ENCODE measurements around the gene CFAP100. TPM values are rescaled to one million over a fixed set of nuclear protein-coding genes. Genes with fewer than 3 reads are reported as not detected.

CFAP100 gene
- total RNA-seq, 1 donor from 2014 or later, result not detected

DNA sequence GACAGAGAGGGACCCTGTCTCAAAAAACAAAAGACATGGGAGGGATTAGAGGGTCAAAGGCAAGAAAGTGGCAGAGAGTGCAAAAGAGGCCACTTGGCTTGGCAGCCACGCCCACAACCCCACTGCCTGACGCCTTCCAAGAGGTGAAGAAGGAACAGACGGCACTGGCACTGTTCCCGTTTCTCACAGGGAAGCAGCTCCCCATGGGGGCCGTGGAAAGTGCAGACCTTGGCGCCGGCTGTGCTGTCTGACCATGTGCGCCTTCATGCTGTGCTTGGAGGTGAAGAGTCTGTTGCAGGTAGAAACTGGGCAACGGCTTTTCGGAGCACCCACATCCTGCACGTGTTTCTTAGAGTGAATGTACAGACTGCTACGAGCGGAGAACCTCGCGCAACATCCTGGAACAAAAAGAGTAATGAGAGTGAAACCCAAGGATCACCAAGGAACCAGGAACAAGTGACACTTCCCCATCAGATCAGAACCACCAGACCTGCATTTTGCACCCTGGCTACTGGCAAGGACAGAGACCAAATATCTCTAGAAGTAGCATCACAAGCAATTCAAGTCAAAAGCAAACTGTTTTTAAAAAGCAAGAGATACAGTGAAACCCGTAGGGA lies 71.3 kb downstream of the CFAP100 start:
- peaks cover 2% of the 10 kb centered on the region for H3K4me1 Mint-ChIP-seq (ENCODE audit: unreplicated experiment)
- TF ChIP-seq, protein P1, sequence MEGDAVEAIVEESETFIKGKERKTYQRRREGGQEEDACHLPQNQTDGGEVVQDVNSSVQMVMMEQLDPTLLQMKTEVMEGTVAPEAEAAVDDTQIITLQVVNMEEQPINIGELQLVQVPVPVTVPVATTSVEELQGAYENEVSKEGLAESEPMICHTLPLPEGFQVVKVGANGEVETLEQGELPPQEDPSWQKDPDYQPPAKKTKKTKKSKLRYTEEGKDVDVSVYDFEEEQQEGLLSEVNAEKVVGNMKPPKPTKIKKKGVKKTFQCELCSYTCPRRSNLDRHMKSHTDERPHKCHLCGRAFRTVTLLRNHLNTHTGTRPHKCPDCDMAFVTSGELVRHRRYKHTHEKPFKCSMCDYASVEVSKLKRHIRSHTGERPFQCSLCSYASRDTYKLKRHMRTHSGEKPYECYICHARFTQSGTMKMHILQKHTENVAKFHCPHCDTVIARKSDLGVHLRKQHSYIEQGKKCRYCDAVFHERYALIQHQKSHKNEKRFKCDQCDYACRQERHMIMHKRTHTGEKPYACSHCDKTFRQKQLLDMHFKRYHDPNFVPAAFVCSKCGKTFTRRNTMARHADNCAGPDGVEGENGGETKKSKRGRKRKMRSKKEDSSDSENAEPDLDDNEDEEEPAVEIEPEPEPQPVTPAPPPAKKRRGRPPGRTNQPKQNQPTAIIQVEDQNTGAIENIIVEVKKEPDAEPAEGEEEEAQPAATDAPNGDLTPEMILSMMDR (IDR thresholded peaks at IDR 0.05; ENCODE audit: unreplicated experiment), result no peak
- DNase-seq (ENCODE audit: low spot score), result no peak

DNA sequence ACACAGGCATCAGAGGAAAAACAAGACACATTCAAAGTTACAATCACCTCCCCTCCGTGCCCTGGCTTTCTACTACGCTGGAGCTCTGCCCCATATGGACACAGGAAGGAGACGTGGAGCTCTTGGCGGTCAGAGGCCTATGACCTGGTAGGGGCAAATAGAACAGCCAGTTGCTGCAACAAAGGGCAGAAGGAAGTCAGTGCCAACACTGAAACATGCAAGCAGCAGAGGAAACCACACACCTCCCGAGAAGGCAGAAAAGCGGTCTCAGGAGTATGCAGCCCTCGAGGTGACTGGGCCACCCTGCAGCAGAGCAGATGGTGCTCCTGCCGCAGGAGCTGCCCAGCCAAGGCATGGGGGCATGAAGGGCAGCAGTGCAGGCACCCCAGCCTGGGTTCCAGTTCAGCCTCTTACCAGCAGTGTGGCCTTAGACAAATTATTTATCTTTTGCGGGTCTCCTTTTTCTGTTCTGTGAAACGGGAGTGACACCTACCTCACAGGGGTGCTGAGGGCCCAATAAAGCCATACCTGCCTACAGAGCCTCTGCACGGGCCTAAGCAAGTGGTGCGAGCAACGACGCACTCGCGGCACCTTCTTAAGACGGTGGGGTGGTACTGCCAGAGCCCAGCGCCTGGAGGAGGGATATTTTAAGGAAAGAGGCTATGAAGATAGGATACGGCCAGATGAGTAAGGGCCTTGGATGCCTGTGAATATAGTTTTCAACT lies 72.3 kb downstream of the CFAP100 start:
- no peak overlapping the region for H3K27ac Mint-ChIP-seq (ENCODE audit: unreplicated experiment)
- H3K4me1 Mint-ChIP-seq (ENCODE audit: unreplicated experiment), result peaks cover 2% of the 10 kb centered on the region
- no peak overlapping the region for H3K4me3 Mint-ChIP-seq (ENCODE audit: unreplicated experiment)
- no peaks in the 10 kb centered on the region for H3K9me3 Mint-ChIP-seq (ENCODE audit: unreplicated experiment)
- peaks cover 8% of the 10 kb centered on the region for H3K27me3 Mint-ChIP-seq (ENCODE audit: unreplicated experiment)
- peaks cover 53% of the 10 kb centered on the region for H3K36me3 Mint-ChIP-seq (ENCODE audit: low read depth, unreplicated experiment)
- TF ChIP-seq, protein P1 (IDR thresholded peaks at IDR 0.05; ENCODE audit: unreplicated experiment), result no peak
- no peak for DNase-seq (ENCODE audit: low spot score)

More for the DNA sequence above, 71.3 kb downstream of the CFAP100 start:
- Mint-ChIP-seq H3K4me3 (ENCODE audit: unreplicated experiment) (no peak overlapping the region), H3K36me3 (ENCODE audit: low read depth, unreplicated experiment) (peaks cover 56% of the 10 kb centered on the region), H3K27ac (ENCODE audit: unreplicated experiment) (no peak overlapping the region), H3K9me3 (ENCODE audit: unreplicated experiment) (no peaks in the 10 kb centered on the region), H3K27me3 (ENCODE audit: unreplicated experiment) (peaks cover 8% of the 10 kb centered on the region)

DNA sequence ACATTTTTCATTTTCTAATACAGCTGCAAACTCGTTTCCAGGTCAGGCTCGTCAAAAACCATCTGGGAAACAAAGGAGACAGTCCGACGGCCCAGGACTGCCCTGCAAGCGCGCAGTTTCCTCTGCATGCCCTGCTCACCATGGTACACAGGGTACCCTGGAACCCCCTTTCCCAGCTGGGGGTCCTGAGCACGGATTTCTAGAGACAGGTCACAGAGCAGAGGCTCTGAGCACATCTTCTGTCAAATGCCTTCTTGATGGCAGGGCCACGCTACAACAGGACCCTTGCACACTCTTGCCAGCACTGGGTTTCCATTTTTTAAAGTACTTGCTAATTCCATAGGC lies 72.9 kb downstream of the CFAP100 start:
- H3K4me3 Mint-ChIP-seq (ENCODE audit: unreplicated experiment), result no peak overlapping the region
- TF ChIP-seq, protein P1 (IDR thresholded peaks at IDR 0.05; ENCODE audit: unreplicated experiment), result no peak
- no peak for DNase-seq (ENCODE audit: low spot score)
- H3K4me1 Mint-ChIP-seq (ENCODE audit: unreplicated experiment), result peaks cover 8% of the 10 kb centered on the region
- no peak overlapping the region for H3K27ac Mint-ChIP-seq (ENCODE audit: unreplicated experiment)
- no peaks in the 10 kb centered on the region for H3K9me3 Mint-ChIP-seq (ENCODE audit: unreplicated experiment)
- H3K27me3 Mint-ChIP-seq (ENCODE audit: unreplicated experiment), result peaks cover 10% of the 10 kb centered on the region
- H3K36me3 Mint-ChIP-seq (ENCODE audit: low read depth, unreplicated experiment), result peaks cover 53% of the 10 kb centered on the region

DNA sequence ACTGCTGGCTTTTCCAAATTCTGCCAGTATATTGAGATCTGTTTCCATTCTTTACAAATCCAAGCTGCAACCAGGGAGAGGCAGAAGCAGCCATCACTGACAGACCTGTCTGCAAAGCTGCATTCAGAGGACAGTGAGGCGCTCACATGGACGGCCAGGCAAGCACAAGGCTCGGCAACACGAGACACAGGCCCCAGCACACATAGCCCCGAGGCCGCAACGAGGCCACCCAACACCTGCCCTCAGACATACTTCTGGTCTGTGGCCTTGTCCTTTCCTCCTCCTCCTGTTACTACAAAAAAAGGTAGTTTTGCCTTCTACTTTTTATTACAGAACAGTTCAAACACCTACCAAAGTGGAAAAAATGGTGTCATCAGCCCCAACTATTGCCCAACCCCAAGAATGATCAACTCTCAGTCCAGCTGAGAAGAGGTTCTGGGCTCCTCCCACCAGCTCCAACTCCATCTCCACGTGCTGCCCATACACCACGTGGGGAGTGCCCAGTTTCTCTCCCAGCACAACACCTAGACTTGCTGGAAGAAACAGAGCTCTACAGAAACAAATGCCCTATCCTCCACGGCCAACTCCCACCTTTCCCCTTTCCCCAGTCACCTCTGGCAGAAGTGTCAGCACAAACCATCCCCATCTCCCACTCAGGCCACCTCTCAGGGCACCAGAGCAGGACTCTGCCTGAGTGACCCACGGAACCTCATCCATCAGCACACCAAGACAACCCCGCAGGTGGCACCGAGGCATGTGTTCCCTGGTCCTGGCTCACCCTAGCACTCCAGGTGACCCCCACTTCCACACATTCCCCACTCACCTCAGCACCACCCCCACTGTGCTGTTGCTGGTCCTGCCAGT lies 73.6 kb downstream of the CFAP100 start:
- TF ChIP-seq, protein P1 (IDR thresholded peaks at IDR 0.05; ENCODE audit: unreplicated experiment), result no peak
- H3K4me3 Mint-ChIP-seq (ENCODE audit: unreplicated experiment), result peak overlapping the region; percentile 29
- H3K4me1 Mint-ChIP-seq (ENCODE audit: unreplicated experiment), result peaks cover 15% of the 10 kb centered on the region
- H3K9me3 Mint-ChIP-seq (ENCODE audit: unreplicated experiment), result no peaks in the 10 kb centered on the region
- H3K27ac Mint-ChIP-seq (ENCODE audit: unreplicated experiment), result no peak overlapping the region
- H3K27me3 Mint-ChIP-seq (ENCODE audit: unreplicated experiment), result peaks cover 11% of the 10 kb centered on the region
- no peak for DNase-seq (ENCODE audit: low spot score)
- peaks cover 58% of the 10 kb centered on the region for H3K36me3 Mint-ChIP-seq (ENCODE audit: low read depth, unreplicated experiment)

Measured in endothelial cell (in vitro differentiated cells).